Midbrain (tissue), 1 donor: ENCODE results near the gene TLDC2.
"Not testable (repeated sequence)": the region's sequence is repeated elsewhere in the genome, so short reads cannot be mapped to it uniquely, and the experiment has no call there.

Experiments used
- DNase-seq: peaks from one replicate; lab custom pipeline; 2025; lab: John Stamatoyannopoulos, UW

The TLDC2 gene

GRCh38 chr20:36906086-36906485 is 30.1 kb downstream of the TLDC2 start:
- DNase-seq: not testable (repeated sequence)

- no peak for DNase-seq
Observed at GRCh38 chr20:36908603-36909002, 32.7 kb downstream of the TLDC2 start.

- DNase-seq: no peak
Observed at GRCh38 chr20:36916199-36916598, 40.3 kb downstream of the TLDC2 start.

DNA sequence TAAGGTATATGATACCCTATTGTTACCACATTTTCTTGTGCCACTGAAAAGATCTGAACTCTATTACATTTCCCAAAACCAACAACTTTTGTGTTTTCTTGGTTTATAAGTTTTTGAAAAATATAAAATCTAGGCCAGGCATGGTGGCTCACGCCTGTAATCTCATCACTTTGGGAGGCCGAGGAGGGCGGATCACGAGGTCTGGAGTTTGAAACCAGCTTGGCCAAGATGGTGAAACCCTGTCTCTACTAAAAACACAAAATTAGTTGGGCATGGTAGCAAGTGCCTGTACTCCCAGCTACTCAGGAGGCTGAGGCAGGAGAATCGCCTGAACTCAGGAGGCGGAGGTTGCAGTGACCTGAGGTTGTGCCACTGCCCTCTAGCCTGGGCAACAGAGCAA is 41.3 kb downstream of the TLDC2 start:
- DNase-seq: no peak

GRCh38 chr20:36917943-36918342 is 42.0 kb downstream of the TLDC2 start:
- DNase-seq: no peak

- peak; percentile 75 for DNase-seq
Observed at GRCh38 chr20:36919715-36920333, 43.9 kb downstream of the TLDC2 start.

- DNase-seq: no peak
Observed at GRCh38 chr20:36920334-36920730, 44.4 kb downstream of the TLDC2 start.

DNA sequence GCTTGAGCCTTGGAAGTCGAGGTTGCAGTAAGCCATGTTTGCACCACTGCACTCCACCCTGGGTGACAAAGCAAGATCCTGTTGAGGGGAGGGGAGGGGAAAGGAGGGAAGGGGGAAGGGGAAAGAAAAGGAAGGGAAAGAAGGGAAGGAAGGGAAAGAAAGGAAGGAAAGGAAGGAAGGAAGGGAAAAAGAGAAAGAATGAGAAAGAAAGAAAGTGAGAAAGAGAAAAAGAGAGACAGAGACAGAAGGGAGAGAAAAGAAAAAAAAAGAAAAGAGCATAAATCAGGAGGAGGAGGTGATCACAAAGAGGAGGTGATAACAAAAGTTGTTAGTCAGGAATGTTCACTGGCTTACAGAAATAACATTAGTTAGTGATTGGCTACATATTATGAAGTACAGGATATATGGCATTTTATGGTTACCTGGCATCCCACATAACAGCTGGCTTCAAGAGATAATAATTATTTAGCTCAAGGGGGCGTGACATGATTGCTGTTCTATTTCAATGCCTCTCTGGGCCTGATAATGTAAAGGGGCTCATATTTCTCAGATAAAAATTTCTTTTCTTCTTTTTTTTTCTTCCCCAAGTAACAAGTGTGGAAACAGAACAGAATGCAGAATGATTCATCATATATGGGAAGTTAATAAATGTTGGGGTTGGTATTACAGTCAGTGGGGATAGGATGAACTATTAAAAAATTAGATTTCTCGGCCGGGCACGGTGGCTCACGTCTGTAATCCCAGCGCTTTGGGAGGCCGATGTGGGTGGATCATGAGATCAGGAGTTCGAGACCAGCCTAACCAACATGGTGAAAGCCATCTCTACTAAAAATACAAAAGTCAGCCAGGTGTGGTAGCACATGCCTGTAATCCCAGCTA is 48.5 kb downstream of the TLDC2 start:
- DNase-seq: no peak

DNA sequence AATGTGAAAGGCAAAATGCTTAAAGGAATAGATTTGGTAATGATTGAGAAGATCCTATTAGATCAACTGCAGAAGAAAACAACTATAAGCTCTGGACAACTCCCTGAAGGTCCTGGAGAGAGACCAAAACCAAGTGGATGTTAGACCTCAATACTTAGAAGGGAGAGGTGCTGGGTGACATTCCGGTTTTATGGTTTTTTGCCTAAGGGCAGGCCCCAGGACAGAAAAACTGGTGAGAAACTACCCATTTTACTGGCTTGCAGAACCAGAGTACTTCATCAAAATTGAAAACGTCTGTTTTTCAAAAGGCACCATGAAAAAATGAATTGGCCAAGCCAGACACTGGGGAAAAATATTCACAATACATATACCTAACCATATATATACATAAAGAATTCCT is 49.3 kb downstream of the TLDC2 start:
- no peak for DNase-seq

DNA sequence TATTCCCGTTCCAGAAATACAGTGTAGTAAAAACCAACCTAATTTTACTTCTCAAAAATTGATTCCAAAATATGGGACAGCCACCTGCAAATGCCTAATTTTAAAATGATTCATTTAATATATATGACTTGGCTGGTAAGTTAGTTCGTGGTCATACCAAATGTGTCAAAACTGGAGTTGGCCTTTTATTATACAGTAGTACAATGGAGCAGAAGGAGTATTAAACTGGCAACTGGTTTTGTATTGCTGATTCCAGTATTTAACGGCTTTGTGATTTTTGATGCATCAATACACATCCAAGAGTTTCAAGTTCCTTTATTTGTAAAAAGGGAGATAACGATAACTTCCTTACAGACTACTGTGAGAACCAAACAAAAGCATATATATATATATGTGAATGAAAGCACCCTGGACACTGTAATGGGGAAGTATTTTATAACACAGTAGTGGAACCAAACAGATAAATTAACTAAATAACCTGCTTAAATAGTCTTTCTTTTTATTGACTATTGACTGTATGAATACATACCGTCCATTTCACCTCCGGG is 50.8 kb downstream of the TLDC2 start:
- DNase-seq: no peak

DNA sequence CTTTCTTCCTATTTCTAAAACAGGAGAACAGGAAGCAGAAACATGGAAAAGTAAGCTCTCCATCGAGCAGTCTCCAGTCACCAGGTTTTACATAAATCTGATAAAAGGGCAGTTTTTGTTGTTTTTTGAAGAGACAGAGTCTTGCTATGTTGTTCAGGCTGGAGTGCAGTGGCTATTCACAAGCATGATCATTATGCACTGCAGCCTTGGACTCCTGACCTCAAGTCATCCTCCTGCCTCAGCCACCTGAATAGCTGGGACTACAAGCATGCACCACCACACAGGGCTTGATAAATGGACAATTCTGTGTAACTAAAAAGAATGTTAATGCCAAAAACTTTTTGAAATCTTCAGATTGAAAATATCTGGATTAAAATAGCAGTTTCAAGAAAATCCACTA is 51.8 kb downstream of the TLDC2 start:
- no peak for DNase-seq

DNA sequence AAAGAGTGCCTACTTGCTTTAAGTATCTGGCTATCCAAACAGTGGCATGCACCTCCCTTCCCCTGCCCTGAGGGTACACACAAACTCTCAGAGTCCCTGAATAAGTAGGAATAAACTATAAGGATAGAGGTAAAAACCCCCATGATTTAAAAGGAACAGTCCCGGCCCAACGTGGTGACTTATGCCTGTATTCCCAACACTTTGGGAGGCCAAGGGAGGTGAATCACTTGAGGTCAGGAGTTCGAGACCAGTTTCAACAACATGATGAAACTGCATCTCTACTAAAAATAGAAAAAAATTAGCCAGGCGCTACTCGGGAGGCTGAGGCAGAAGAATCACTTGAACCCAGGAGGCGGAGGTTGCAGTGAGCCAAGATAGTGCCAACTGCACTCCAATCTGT is 53.4 kb downstream of the TLDC2 start:
- DNase-seq: no peak

GRCh38 chr20:36929691-36930090 is 53.8 kb downstream of the TLDC2 start:
- DNase-seq: no peak

DNA sequence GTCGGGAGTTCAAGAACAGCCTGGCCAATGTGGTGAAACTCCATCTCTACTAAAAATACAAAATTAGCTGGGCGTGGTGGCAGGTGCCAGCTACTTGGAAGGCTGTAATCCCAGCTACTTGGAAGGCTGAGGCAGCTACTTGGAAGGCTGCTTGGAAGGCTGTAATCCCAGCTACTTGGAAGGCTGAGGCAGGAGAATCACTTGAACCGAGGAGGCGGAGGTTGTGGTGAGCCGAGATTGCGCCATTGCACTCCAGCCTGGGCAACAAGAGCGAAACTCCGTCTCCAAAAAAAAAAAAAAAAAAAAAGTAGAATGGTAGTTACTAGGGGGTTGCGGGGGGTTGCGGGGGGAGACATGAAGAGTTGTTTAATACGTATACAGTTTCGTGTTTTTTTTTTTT is 56.1 kb downstream of the TLDC2 start:
- DNase-seq: not testable (repeated sequence)

DNA sequence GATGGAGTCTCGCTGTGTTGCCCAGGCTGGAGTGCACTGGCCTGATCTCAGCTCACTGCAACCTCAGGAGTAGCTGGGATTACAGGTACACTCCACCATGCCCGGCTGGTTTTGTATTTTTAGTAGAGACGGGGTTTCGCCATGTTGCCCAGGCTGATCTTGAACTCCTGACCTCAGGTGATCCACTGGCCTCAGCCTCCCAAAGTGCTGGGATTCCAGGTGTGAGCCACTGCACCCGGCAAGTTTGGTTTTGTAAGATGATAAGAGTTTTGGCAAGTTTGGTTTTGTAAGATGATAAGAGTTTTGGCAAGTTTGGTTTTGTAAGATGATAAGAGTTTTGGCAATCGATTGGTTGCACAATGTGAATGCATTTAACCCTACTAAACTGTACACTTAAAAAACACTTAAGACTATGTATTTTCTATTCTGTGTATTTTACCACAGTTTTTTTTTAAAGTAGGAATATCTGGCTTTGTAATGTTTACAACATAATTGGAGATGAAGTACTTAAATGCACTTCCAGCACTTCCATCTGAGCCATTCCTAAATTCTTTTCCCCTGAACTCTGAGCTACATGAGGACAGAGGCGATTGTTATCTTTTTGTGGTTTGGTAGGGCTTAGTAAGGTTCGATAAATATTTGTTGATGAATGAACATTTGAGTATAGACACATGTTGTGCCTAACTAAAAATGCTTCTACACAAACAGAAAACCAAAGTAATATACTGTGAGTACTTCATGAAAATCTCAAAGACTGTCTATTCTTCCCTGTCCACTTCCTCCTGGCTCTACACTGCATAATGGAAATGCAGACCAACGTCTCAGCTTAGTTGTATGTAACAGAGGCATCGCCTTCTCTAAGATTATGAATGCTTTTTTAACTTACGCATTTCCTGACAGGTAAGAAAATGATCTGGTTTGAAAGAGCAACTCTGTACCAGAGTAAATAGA is 56.8 kb downstream of the TLDC2 start:
- DNase-seq: no peak

GRCh38 chr20:36933571-36933970 is 57.6 kb downstream of the TLDC2 start:
- not testable (repeated sequence) for DNase-seq

- no peak for DNase-seq
Observed at GRCh38 chr20:36936341-36936740, 60.4 kb downstream of the TLDC2 start.

GRCh38 chr20:36936761-36937401 is 60.9 kb downstream of the TLDC2 start:
- not testable (repeated sequence) for DNase-seq

DNA sequence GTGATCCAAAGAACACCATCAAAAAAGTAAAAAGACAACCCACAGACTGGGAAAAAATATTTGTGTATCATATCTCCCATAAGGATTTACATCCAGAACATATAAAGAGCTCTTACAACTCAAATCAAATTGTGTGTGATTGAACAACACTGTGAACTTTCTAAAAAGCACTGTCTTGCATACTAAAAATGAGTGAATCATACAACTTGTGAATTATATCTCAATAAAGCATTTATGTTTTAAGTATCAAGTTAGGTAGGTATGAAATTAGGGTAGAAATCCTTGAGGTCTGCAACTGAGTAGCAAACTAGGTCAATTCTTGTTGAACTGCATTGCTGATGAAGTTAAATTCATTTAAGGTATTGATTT is 61.4 kb downstream of the TLDC2 start:
- no peak for DNase-seq

DNA sequence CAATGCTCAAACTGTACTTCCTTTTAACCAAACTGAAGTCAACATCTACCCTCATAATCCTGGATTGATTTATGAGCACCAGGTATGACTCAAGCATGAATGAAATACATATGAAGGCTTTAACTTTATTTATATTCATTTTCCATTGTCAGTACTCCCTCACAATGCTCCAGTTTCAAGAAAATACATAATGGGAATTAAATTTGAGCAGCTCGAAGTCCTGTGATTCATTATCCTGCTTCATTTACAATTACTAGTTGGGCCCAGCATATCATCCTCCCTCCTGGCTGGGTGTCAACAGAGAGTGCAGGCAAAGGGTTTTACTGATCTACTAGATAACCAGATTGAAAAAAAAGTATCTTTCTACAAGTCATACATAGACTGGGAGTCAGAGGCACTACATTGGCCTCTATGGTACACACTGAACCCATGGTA is 65.5 kb downstream of the TLDC2 start:
- no peak for DNase-seq
